ENCODE data around the gene JSRP1.

The JSRP1 gene

GRCh38 chr19:2217591-2217990 lies 38.6 kb downstream of the JSRP1 start:
- Histone ChIP-seq H3K27me3 (ENCODE audit: control insufficient read depth, insufficient read depth, low read length) (no peaks in the 10 kb centered on the region), H3K36me3 (ENCODE audit: control insufficient read depth, insufficient read depth, low read length) (no peaks in the 10 kb centered on the region), H3K79me2 (no peaks in the 10 kb centered on the region), H3K4me2 (ENCODE audit: low read length) (no peak overlapping the region), H2AFZ (no peak overlapping the region), H3K9me3 (ENCODE audit: control insufficient read depth, low read length) (no peaks in the 10 kb centered on the region), H3K4me1 (no peaks in the 10 kb centered on the region), H3K27ac (no peak overlapping the region), H3K4me3 (ENCODE audit: low read depth, low read length) (no peak overlapping the region), H3K9ac (no peak overlapping the region)
- TF ChIP-seq CTCF (IDR thresholded peaks at IDR 0.05): no peak

GRCh38 chr19:2216361-2217225 lies 39.6 kb downstream of the JSRP1 start:
- Histone ChIP-seq H3K4me3 (ENCODE audit: low read depth, low read length) (no peak overlapping the region), H3K27me3 (ENCODE audit: control insufficient read depth, insufficient read depth, low read length) (no peaks in the 10 kb centered on the region), H3K9me3 (ENCODE audit: control insufficient read depth, low read length) (no peaks in the 10 kb centered on the region), H3K4me2 (ENCODE audit: low read length) (no peak overlapping the region), H3K4me1 (no peaks in the 10 kb centered on the region), H2AFZ (no peak overlapping the region), H3K79me2 (no peaks in the 10 kb centered on the region), H3K36me3 (ENCODE audit: control insufficient read depth, insufficient read depth, low read length) (no peaks in the 10 kb centered on the region), H3K27ac (no peak overlapping the region), H3K9ac (no peak overlapping the region)
- TF ChIP-seq CTCF (IDR thresholded peaks at IDR 0.05): no peak

GRCh38 chr19:2215281-2215751 lies 40.9 kb downstream of the JSRP1 start:
- H3K36me3 ChIP-seq (ENCODE audit: control insufficient read depth, insufficient read depth, low read length): no peaks in the 10 kb centered on the region

GRCh38 chr19:2214251-2214650 lies 42.0 kb downstream of the JSRP1 start:
- H3K9me3 ChIP-seq (ENCODE audit: control insufficient read depth, low read length): no peaks in the 10 kb centered on the region
- H3K79me2 ChIP-seq: no peaks in the 10 kb centered on the region
- no peaks in the 10 kb centered on the region for H3K36me3 ChIP-seq (ENCODE audit: control insufficient read depth, insufficient read depth, low read length)
- no peak overlapping the region for H3K4me2 ChIP-seq (ENCODE audit: low read length)
- no peaks in the 10 kb centered on the region for H3K27me3 ChIP-seq (ENCODE audit: control insufficient read depth, insufficient read depth, low read length)
- no peak overlapping the region for H3K4me3 ChIP-seq (ENCODE audit: low read depth, low read length)
- no peaks in the 10 kb centered on the region for H3K4me1 ChIP-seq
- no peak overlapping the region for H3K27ac ChIP-seq
- no peak for TF ChIP-seq CTCF (IDR thresholded peaks at IDR 0.05)
- no peak overlapping the region for H3K9ac ChIP-seq
- H2AFZ ChIP-seq: no peak overlapping the region

More at GRCh38 chr19:2215281-2215751, 40.9 kb downstream of the JSRP1 start:
- H3K4me3 ChIP-seq (ENCODE audit: low read depth, low read length): no peak overlapping the region
- TF ChIP-seq CTCF (IDR thresholded peaks at IDR 0.05): no peak
- no peaks in the 10 kb centered on the region for H3K9me3 ChIP-seq (ENCODE audit: control insufficient read depth, low read length)
- H3K27ac ChIP-seq: no peak overlapping the region
- no peak overlapping the region for H3K9ac ChIP-seq
- no peaks in the 10 kb centered on the region for H3K4me1 ChIP-seq
- H3K27me3 ChIP-seq (ENCODE audit: control insufficient read depth, insufficient read depth, low read length): no peaks in the 10 kb centered on the region
- no peak overlapping the region for H3K4me2 ChIP-seq (ENCODE audit: low read length)
- H2AFZ ChIP-seq: no peak overlapping the region
- H3K79me2 ChIP-seq: no peaks in the 10 kb centered on the region

- Histone ChIP-seq H3K79me2 (no peaks in the 10 kb centered on the region), H3K9ac (no peak overlapping the region), H3K4me1 (no peaks in the 10 kb centered on the region), H2AFZ (no peak overlapping the region), H3K4me3 (ENCODE audit: low read depth, low read length) (no peak overlapping the region), H3K27ac (no peak overlapping the region), H3K4me2 (ENCODE audit: low read length) (no peak overlapping the region), H3K36me3 (ENCODE audit: control insufficient read depth, insufficient read depth, low read length) (no peaks in the 10 kb centered on the region), H3K9me3 (ENCODE audit: control insufficient read depth, low read length) (no peaks in the 10 kb centered on the region), H3K27me3 (ENCODE audit: control insufficient read depth, insufficient read depth, low read length) (no peaks in the 10 kb centered on the region)
- TF ChIP-seq CTCF (IDR thresholded peaks at IDR 0.05): no peak
Observed at GRCh38 chr19:2213799-2214198, 42.4 kb downstream of the JSRP1 start.

Data from parathyroid adenoma (tissue), 2 donors.